Thoracic aorta (tissue), 2 donors: ENCODE measurements around the gene SLC9A2. TPM values are rescaled to one million over a fixed set of nuclear protein-coding genes. Genes with fewer than 3 reads are reported as not detected.
A peak's percentile ranks its signal among the peaks of the same experiment; 100 is the strongest.

Experiments used
- ATAC-seq: fragments of 150-250 bp; one replicate; pipeline ENCODE4 v1.8.0; 2017; ENCODE audit warnings: low read depth; ENCODE audit not compliant: insufficient number of reproducible peaks, low FRiP score
- DNase-seq: peaks from one replicate; pipeline ENCODE4 v3.0.0-alpha.2; 2020; ENCODE audit warnings: low spot score
- H3K27ac ChIP-seq, 2 donors: fragments of 200-600 bp; sonication (generic); 1 replicate in 1 of 2; 2 replicates in 1 of 2; pipeline ENCODE4 v1.5.1; 2016; ENCODE audit warnings: mild to moderate bottlenecking in 2 of 2, moderate library complexity in 2 of 2
- H3K27me3 ChIP-seq: fragments of 200-600 bp; sonication (generic); replicated peaks from 2 replicates; pipeline ENCODE4 v1.6.0; 2016; ENCODE audit warnings: mild to moderate bottlenecking; ENCODE audit not compliant: insufficient read depth
- H3K36me3 ChIP-seq: fragments of 200-600 bp; sonication (generic); one replicate; pipeline ENCODE4 v1.5.1; 2016
- H3K4me1 ChIP-seq, 2 donors: fragments of 200-600 bp; sonication (generic); 1 replicate in 1 of 2; 2 replicates in 1 of 2; pipeline versions ENCODE4 v1.5.1 to v1.6.0; 2016; ENCODE audit warnings: low read depth in 2 of 2, mild to moderate bottlenecking in 1 of 2; ENCODE audit not compliant: control insufficient read depth in 1 of 2
- H3K4me3 ChIP-seq: fragments of 200-600 bp; sonication (generic); 2 replicates; pipeline ENCODE4 v1.5.1; 2016; ENCODE audit warnings: mild to moderate bottlenecking
- H3K9me3 ChIP-seq: fragments of 200-600 bp; sonication (generic); 2 replicates; pipeline ENCODE4 v1.5.1; 2016
- total RNA-seq, 2 donors: library from RNA; depleted of rRNA; stranded (reverse); fragments of >200 nt; gene quantifications; one replicate each; pipeline versions ENCODE4 v1.1.0 to v1.2.3, GENCODE V29; 2016
- TF ChIP-seq, protein P1 (sequence below): fragments of 200-600 bp; sonication (generic); IDR thresholded peaks from one replicate; pipeline ENCODE4 v1.5.1; 2019; ENCODE audit warnings: antibody characterized with exemption

The SLC9A2 gene
- total RNA-seq, 2 donors from 2014 or later = 0.71 TPM; not detected in 1

DNA sequence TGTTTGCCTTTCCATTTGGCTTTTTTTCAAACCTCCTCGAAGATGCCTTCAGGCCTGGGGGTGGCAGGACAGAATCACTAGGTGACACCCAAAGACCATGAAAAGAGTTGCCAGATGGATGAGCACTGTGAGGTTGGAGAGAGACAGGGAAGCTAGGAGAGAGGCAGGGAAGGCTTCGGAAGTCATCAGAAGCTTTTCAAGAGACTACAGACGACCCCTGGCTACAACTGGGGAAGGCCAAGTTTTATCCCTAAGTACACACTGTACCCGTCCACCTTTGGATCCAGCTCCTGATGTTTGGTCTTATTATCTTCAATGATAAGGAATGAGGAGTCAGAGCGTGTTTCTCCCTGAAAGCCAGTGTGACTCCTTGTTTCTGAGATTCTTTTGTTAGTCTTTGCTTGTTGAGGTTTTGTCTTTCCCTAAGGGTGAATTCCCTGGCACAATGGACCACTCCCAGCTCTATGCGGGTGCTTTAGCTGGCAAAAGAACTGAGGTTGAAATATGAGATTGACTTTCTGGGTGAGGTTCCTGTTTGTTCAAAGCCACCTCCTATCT lies 33.4 kb upstream of the SLC9A2 start:
- ATAC-seq (no peak), DNase-seq (no peak)
- H3K36me3 ChIP-seq = no peaks in the 10 kb centered on the region
- H3K4me3 ChIP-seq = peak overlapping the region; percentile 48
- no peaks in the 10 kb centered on the region for H3K27me3 ChIP-seq
- peaks cover 8 to 20% of the 10 kb centered on the region in 2 donors for H3K4me1 ChIP-seq
- TF ChIP-seq, protein P1, sequence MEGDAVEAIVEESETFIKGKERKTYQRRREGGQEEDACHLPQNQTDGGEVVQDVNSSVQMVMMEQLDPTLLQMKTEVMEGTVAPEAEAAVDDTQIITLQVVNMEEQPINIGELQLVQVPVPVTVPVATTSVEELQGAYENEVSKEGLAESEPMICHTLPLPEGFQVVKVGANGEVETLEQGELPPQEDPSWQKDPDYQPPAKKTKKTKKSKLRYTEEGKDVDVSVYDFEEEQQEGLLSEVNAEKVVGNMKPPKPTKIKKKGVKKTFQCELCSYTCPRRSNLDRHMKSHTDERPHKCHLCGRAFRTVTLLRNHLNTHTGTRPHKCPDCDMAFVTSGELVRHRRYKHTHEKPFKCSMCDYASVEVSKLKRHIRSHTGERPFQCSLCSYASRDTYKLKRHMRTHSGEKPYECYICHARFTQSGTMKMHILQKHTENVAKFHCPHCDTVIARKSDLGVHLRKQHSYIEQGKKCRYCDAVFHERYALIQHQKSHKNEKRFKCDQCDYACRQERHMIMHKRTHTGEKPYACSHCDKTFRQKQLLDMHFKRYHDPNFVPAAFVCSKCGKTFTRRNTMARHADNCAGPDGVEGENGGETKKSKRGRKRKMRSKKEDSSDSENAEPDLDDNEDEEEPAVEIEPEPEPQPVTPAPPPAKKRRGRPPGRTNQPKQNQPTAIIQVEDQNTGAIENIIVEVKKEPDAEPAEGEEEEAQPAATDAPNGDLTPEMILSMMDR = no peak
- H3K9me3 ChIP-seq = no peaks in the 10 kb centered on the region
- H3K27ac ChIP-seq = peak overlapping the region; percentile 72 to 73

GRCh38 chr2:102588213-102588939 lies 31.0 kb upstream of the SLC9A2 start:
- Histone ChIP-seq H3K27me3 (no peaks in the 10 kb centered on the region), H3K36me3 (no peaks in the 10 kb centered on the region), H3K9me3 (no peaks in the 10 kb centered on the region), H3K27ac (no peak overlapping the region), H3K4me1 (peaks cover 8 to 20% of the 10 kb centered on the region in 2 donors), H3K4me3 (no peak overlapping the region)
- no peak for DNase-seq
- TF ChIP-seq, protein P1 = no peak
- no peak for ATAC-seq

GRCh38 chr2:102589444-102589843 lies 29.9 kb upstream of the SLC9A2 start:
- Histone ChIP-seq H3K36me3 (no peaks in the 10 kb centered on the region), H3K4me3 (no peak overlapping the region), H3K9me3 (no peaks in the 10 kb centered on the region), H3K4me1 (peaks cover 8 to 20% of the 10 kb centered on the region in 2 donors), H3K27ac (no peak overlapping the region), H3K27me3 (no peaks in the 10 kb centered on the region)
- no peak for DNase-seq
- TF ChIP-seq, protein P1 = no peak
- no peak for ATAC-seq

DNA sequence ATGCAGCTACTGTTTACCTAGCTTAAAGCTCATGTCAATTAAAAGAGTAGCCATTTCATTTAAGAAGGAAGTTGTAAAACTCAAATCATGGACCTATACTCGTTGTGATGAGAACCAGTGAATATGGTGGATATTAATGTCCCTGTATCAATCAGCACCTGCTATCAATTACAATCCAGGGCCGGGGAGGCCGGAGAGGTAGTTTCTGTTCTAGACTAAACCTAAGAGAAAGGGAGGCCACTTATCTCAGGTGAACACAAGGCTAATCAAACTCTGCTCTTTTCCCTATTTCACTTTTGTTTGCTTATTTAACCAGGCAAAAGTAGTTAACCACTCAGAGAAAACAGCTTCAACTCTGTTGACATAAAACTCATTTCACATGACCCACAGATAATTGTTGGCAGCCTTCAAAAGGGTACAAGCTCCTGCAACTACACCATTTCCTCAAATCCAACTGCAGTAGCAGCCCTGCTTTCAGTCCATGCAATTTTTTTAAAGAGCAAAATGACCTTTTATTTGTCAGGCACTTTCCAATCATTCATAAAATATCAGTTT lies 27.8 kb upstream of the SLC9A2 start:
- no peaks in the 10 kb centered on the region for H3K36me3 ChIP-seq
- DNase-seq (no peak), ATAC-seq (no peak)
- H3K9me3 ChIP-seq = no peaks in the 10 kb centered on the region
- peaks cover 2 to 11% of the 10 kb centered on the region in 2 donors for H3K4me1 ChIP-seq
- no peak overlapping the region for H3K27ac ChIP-seq
- TF ChIP-seq, protein P1 = no peak
- no peak overlapping the region for H3K4me3 ChIP-seq
- H3K27me3 ChIP-seq = no peaks in the 10 kb centered on the region

DNA sequence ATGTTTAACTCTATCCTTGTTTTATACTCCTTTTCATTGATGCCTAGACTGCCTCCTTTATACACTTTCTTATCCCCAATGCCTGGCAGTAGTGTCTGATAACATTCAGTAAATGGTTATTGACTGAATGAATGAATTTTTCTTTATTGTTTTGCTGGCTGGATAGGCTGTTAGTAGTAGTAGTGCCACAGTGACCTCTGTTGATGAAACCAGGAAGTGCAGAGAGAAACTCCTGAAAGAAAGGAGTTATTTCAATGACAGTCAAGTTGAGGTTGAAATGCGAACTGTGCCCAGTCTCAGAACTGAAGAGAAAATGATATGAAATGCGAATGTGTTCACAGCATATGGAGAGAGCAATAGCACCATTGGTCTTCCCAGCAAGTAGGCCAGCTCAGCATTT lies 26.8 kb upstream of the SLC9A2 start:
- H3K36me3 ChIP-seq = no peaks in the 10 kb centered on the region
- H3K27me3 ChIP-seq = no peaks in the 10 kb centered on the region
- H3K4me1 ChIP-seq = peaks cover 0 to under 1% of the 10 kb centered on the region in 2 donors
- TF ChIP-seq, protein P1 = peak; percentile 26
- no peaks in the 10 kb centered on the region for H3K9me3 ChIP-seq
- DNase-seq (no peak), ATAC-seq (no peak)
- H3K4me3 ChIP-seq = no peak overlapping the region
- no peak overlapping the region for H3K27ac ChIP-seq
